Small intestine (tissue), 7 donors: ENCODE results near the gene STARD10. TPM values are rescaled to one million over a fixed set of nuclear protein-coding genes. Genes with fewer than 3 reads are reported as not detected.

Experiments
- DNase-seq, 2 donors: peaks; one replicate each; pipeline versions ENCODE4 v3.0.0 to v3.0.0-alpha.2; 2013
- FAIRE-seq: peaks from 2 replicates; lab custom pipeline; 2012; peaks lifted over from hg19 to GRCh38; lab: Jason Lieb, UNC
- H3K27ac ChIP-seq, 3 donors: one replicate each; pipeline ENCODE4 v1.5.1; 2013; ENCODE audit warnings: low read length in 2 of 3, mild to moderate bottlenecking in 2 of 3, control low read depth in 1 of 3, inconsistent platforms in 1 of 3, low read depth in 1 of 3, moderate library complexity in 1 of 3
- H3K27me3 ChIP-seq, 3 donors: one replicate each; pipeline ENCODE4 v1.6.1; 2013; ENCODE audit warnings: low read length in 3 of 3, inconsistent platforms in 1 of 3; ENCODE audit not compliant: control insufficient read depth in 3 of 3, insufficient read depth in 3 of 3
- H3K36me3 ChIP-seq, 3 donors: one replicate each; pipeline ENCODE4 v1.6.1; 2013; ENCODE audit warnings: low read length in 3 of 3, inconsistent platforms in 1 of 3, low read depth in 1 of 3, mild to moderate bottlenecking in 1 of 3, moderate library complexity in 1 of 3; ENCODE audit not compliant: control insufficient read depth in 3 of 3, insufficient read depth in 2 of 3
- H3K4me1 ChIP-seq, 3 donors: one replicate each; pipeline ENCODE4 v1.6.1; 2013; ENCODE audit warnings: low read length in 2 of 3, inconsistent platforms in 1 of 3, low read depth in 1 of 3, mild to moderate bottlenecking in 1 of 3, moderate library complexity in 1 of 3; ENCODE audit not compliant: control insufficient read depth in 3 of 3, insufficient read depth in 2 of 3
- H3K4me3 ChIP-seq, 3 donors: one replicate each; pipeline ENCODE4 v1.5.1; 2013; ENCODE audit warnings: low read length in 3 of 3, control low read depth in 1 of 3, inconsistent platforms in 1 of 3, low read depth in 1 of 3, mild to moderate bottlenecking in 1 of 3, moderate library complexity in 1 of 3
- H3K9me3 ChIP-seq, 2 donors: one replicate each; pipeline ENCODE4 v1.6.1; 2013; ENCODE audit warnings: low read depth in 1 of 2, low read length in 1 of 2; ENCODE audit not compliant: control insufficient read depth in 2 of 2, insufficient read depth in 1 of 2
- WGBS, 3 donors: extraction: QIAGEN DNeasy Blood & Tissue Kit; methylation state at CpG; one replicate each; pipeline ENCODE4 v1.1.7; 2013; 5-methylcytosine and 5-hydroxymethylcytosine counted together
- polyA plus RNA-seq, 4 donors: library from polyadenylated mRNA; stranded (reverse) in 3 of 4; unstranded in 1 of 4; fragments of 200-250 nt in 3 of 4; fragments of 120-200 nt in 1 of 4; gene quantifications; one replicate each; pipeline versions ENCODE4 v1.2.1 to v1.2.3, GENCODE V29; 2013
- donor health status: healthy with polysubstance abuse.
- donor health status: control.
- donor health status: control.
- donor health status: Bipolar disorder and iron deficiency.
- donor health status: healthy.

Gene STARD10
- polyA plus RNA-seq, 4 donors = 169 to 473 (median 284) TPM

DNA sequence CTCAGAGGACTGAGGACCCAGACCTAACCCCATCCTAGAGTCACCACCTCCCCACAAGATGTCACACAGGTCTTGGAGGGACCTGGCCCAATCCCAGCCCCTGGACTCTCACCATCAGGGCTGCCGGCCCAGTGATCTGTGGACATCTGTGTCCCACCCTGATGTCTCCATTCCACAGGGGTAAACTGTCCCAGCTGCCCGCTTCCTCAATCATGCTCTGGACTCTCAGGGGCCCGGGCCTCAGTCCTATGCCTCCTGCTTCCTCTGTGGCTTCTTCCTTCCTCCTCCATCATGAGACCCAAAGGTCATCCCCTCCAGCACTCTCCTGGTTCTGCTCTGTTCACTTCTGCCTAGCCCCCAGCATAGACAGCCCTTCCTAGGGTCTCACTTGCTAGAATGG, 73.8 kb downstream of the STARD10 start:
- 44 to 48% (median 47%) methylated on average over 3 of the region's 3 CpGs for WGBS, 3 donors
- no peaks in the 10 kb centered on the region for H3K27me3 ChIP-seq
- peaks cover 0 to 80% (median 0%) of the 10 kb centered on the region in 3 donors for H3K36me3 ChIP-seq
- H3K27ac ChIP-seq = peak overlapping the region in 1 of 3 donors; percentile 34
- peaks cover 13 to 39% (median 18%) of the 10 kb centered on the region in 3 donors for H3K4me1 ChIP-seq
- peak overlapping the region in 1 of 3 donors; percentile 64 for H3K4me3 ChIP-seq
- FAIRE-seq (no peak), DNase-seq (no peak)
- no peaks in the 10 kb centered on the region for H3K9me3 ChIP-seq

DNA sequence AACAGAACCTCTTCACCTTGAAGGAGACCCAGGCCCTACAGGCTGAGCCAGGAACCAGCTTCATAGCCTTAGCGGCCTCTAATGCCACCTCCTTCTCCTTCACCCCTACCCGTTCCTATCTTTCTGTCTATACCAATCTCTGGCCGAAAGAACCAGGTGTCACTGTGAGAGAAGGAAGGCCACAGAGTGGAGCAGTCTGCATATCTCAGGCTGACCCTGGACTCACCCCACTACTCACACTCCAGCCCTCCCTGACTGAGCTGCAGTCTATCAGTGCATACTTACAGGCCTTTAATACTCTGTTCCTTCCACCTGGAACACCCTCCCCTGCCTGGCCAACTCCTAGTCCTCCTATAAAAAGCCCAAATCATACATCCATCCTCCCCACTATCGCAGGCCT, 74.3 kb downstream of the STARD10 start:
- Histone ChIP-seq H3K36me3 (peaks cover 0 to 80% (median 0%) of the 10 kb centered on the region in 3 donors), H3K27ac (no peak overlapping the region), H3K4me1 (peaks cover 13 to 39% (median 18%) of the 10 kb centered on the region in 3 donors), H3K27me3 (no peaks in the 10 kb centered on the region), H3K4me3 (no peak overlapping the region), H3K9me3 (no peaks in the 10 kb centered on the region)
- DNase-seq = no peak
- 54 to 66% (median 62%) methylated on average over 4 of the region's 4 CpGs for WGBS, 3 donors
- FAIRE-seq = no peak

DNA sequence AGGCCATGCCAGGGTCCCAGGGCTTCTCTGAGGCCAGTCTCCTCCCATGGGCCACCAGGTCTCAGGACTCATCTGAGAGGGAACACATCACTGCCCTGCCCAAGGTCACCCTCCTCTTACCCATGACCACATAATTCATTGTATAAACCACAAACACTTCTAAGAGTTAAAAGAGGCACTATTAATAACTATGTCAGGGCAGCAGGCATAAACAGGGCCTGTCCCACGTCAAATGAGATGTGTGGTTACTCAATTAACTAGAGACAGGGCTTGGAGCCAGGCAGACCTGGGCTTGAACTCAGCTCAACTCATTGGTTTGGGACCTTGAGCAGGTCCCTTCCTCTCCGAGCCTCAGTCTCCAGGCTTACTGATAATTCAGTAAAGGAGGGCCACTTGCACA, 74.7 kb downstream of the STARD10 start:
- FAIRE-seq = no peak
- Histone ChIP-seq H3K4me3 (no peak overlapping the region), H3K36me3 (peaks cover 0 to 80% (median 0%) of the 10 kb centered on the region in 3 donors), H3K4me1 (peaks cover 13 to 39% (median 18%) of the 10 kb centered on the region in 3 donors), H3K9me3 (no peaks in the 10 kb centered on the region), H3K27me3 (no peaks in the 10 kb centered on the region), H3K27ac (no peak overlapping the region)
- 29 to 38% (median 31%) methylated on average over 2 of the region's 2 CpGs for WGBS, 3 donors
- no peak for DNase-seq

DNA sequence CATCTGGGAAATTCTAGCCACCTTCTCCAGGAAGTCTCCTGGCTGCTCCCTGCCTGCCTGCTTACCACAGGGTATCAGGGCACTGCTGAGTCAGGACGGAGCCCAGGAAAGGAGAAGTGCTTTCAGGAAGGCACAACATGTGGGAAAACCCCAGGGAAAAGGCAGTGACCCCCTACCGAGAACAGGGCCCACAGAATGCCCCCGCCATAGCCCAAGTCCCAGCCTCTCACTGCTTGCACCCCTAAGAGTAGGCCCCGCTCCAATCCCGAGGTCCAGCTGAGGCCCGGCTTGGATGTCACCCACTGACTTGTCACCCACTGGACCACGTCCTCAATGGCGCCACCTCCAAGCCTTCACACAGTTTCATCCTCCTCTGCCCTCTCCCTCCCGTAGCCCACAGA, 75.7 kb downstream of the STARD10 start:
- Histone ChIP-seq H3K4me3 (no peak overlapping the region), H3K9me3 (no peaks in the 10 kb centered on the region), H3K27ac (no peak overlapping the region), H3K36me3 (peaks cover 0 to 79% (median 0%) of the 10 kb centered on the region in 3 donors), H3K27me3 (no peaks in the 10 kb centered on the region), H3K4me1 (peaks cover 13 to 41% (median 18%) of the 10 kb centered on the region in 3 donors)
- 80 to 88% (median 84%) methylated on average over 7 to 9 of the region's 9 CpGs for WGBS, 3 donors
- no peak for DNase-seq
- FAIRE-seq = no peak

DNA sequence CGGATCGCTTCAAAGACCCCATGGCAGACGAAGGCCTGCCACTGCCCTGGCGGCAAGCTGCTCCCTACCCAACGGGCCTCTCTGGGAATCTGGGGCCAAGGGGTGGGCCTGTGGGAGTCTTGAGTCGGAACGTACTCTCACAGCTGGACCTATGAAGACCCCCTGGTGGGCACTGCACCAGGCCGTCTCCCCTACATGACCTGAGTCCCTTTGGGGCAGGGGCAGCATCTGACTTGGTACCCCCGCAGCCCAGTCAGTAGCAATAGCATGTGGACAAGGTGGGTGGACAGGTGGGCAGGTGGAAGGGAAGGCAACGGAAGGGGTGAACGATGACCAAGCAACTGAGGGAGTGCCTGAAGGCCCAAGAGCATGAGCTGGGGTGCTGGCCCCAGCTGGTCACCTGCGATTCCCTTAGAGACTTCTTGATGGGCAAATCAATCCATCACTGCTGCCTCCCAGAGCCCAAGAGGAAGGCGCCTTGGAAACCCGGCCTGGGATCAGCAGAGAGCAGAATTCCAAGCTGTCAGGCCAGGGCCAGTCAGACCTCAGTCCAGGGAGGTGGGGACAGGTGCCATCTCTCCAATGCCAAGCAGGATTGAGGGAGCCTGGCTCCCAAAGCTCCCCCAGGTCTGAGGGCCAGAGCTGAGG, 76.9 kb downstream of the STARD10 start:
- peaks cover 0 to 91% (median 0%) of the 10 kb centered on the region in 3 donors for H3K36me3 ChIP-seq
- no peak overlapping the region for H3K4me3 ChIP-seq
- no peaks in the 10 kb centered on the region for H3K27me3 ChIP-seq
- DNase-seq (no peak), FAIRE-seq (no peak)
- peaks cover 13 to 38% (median 18%) of the 10 kb centered on the region in 3 donors for H3K4me1 ChIP-seq
- 90 to 93% (median 92%) methylated on average over 14 of the region's 14 CpGs for WGBS, 3 donors
- H3K27ac ChIP-seq = peak overlapping the region in 1 of 3 donors; percentile 40
- no peaks in the 10 kb centered on the region for H3K9me3 ChIP-seq

DNA sequence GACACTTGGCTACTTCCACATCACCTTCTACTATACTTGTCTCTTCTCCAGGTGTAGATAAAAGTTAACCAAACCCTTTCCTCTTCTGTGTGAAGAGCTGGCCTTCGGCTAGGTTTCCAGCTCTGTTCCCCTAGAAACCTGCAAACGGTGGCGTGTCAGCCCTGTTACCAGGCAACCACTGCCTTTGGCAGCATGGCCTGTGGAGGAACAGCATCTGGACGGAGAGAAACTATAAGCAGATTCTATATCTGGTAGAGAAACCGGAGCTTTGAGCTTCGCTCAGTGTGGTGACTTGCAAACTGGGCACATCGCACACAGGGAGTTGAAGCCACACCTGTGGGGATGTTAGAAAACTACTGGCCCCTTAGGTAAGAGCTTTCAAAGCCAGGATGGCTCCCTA, 77.6 kb downstream of the STARD10 start:
- peak overlapping the region in 1 of 3 donors; percentile 40 for H3K27ac ChIP-seq
- no peak overlapping the region for H3K4me3 ChIP-seq
- FAIRE-seq = no peak
- peaks cover 0 to 94% (median 0%) of the 10 kb centered on the region in 3 donors for H3K36me3 ChIP-seq
- H3K27me3 ChIP-seq = no peaks in the 10 kb centered on the region
- peaks cover 13 to 32% (median 18%) of the 10 kb centered on the region in 3 donors for H3K4me1 ChIP-seq
- WGBS, 3 donors = 64 to 76% (median 68%) methylated on average over 7 of the region's 7 CpGs
- no peak for DNase-seq
- no peaks in the 10 kb centered on the region for H3K9me3 ChIP-seq

DNA sequence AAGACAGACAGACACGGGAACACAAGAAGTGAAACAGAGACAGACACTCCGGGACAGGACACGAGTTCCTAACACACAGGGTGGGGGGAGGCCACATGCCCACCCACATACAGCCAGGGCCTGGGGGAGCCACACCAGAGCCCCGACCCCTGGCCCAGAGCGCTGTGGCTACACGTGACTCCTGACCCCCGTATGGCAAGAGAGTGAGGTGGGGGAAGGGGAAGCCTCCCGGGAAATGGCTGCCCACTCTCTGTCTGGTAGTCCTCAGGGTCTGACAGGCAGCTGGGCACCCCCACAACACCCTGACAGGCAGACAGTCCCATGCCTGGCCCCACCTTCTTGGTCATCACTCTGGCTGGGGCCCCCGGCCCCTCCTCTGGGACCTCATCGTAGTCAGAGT, 81.0 kb downstream of the STARD10 start:
- Histone ChIP-seq H3K27me3 (no peaks in the 10 kb centered on the region), H3K4me1 (peaks cover 0 to 11% (median 0%) of the 10 kb centered on the region in 3 donors), H3K4me3 (no peak overlapping the region), H3K9me3 (no peaks in the 10 kb centered on the region), H3K36me3 (peaks cover 0 to 94% (median 9%) of the 10 kb centered on the region in 3 donors), H3K27ac (no peak overlapping the region)
- DNase-seq = no peak
- FAIRE-seq = no peak
- 68 to 89% (median 87%) methylated on average over 10 of the region's 10 CpGs for WGBS, 3 donors

DNA sequence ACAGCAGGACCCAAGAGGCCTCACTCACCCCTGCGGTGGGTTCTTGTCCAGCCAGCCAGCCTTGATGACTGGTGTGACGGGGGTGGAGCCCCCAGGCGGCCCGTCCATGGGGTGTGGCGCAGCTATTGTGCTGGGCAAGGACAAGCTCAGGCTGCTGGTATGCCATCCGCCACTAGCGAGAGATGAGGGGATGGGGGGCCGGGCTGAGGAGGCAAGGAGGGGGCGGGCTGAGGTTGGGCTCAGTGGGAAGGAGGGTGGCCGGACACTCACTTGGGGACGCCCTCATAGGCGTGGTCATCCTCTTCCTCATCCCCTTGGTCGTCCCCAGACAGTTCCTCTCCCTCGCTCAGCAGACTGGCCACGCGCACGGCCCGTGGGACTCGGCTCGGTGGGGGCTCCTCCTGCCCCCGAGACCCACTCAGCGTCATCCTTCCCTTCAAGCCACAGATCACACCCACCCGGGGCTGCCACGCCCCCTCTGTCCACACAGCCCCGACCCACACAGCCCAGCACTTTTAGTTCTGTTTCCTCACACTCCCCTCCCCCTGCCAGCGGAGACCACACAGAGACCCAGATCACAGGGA, 81.6 kb downstream of the STARD10 start:
- Histone ChIP-seq H3K27ac (no peak overlapping the region), H3K4me1 (peaks cover 0 to 11% (median 0%) of the 10 kb centered on the region in 3 donors), H3K4me3 (no peak overlapping the region), H3K9me3 (no peaks in the 10 kb centered on the region), H3K27me3 (no peaks in the 10 kb centered on the region), H3K36me3 (peaks cover 0 to 94% (median 15%) of the 10 kb centered on the region in 3 donors)
- WGBS, 3 donors = 60 to 79% (median 74%) methylated on average over 23 to 26 of the region's 26 CpGs
- DNase-seq (peak in 1 of 2 donors; percentile 11), FAIRE-seq (no peak)
